AG20443 (cell line): ENCODE results near the gene DEXI.
"Not testable (repeated sequence)": the region's sequence is repeated elsewhere in the genome, so short reads cannot be mapped to it uniquely, and the experiment has no call there.

Source experiments
- DNase-seq: peaks from one replicate; pipeline ENCODE4 v3.0.0; 2012; ENCODE audit warnings: low spot score, mixed read lengths

DEXI gene

DNA sequence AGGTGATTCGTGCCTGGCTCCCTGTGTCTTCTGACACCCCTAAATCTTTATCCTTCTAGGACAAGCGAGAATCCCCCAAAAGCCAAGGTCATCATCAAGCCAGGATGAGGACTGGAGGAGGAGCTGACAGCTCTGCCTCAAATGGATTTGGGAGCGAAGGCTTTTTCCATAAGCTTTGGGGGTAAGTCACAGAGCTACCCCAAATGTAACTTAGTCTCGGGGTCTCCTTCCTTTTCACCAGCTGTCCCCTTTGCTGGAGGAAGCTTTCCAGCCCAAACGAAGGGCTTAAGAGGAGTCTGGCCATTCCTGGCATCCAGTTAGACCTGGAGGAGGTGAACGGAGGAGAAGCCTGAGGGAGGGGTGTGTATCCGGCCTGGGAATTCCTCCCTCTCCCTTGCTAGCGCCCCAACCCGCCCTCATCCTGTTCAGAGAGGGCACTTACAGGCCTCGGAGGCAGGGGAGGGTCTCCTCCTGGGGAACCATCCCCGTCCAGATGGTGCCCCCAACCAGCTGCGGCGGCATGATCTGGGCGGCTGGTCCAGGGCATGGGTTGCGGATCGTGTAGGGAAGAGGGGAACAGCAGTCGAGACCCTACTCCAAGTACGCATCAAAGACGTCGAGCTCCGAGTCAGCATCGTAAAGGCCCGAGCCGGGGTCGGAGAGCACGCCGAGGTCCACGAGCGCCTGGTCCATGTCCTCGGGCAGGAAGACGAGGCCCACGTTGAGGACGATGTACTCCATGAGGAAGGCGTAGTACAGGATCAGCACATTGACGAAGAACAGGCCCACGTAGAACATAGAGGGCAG, 938 bp downstream of the DEXI start:
- DNase-seq, result no peak

DNA sequence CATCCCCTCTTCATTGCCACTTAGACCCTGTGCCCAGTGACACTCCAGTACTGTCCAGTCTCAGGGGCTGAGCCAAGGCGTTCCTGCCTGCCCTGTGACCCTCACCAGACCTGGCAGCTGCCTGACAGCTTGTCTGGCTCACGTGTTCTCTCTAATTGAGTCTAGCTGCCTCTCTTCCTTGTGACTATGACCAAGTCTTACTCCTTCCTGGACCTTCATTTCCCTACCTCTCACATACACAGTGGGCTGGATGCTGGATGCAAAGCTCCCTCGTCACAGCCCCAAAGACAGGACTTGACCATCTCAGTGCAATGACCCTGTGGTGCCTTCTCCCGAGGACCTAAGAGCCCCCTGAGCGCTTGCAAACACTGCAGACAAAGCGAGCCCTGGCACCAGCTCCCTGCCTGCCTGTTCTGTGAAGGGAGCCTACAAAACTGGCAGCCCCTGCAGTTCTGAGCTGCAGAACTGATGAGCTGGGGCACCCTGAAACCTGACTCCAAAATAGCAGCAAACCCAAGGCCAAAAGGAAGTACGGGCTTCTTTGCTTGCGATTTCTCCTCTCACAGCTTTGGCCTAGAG, 1.7 kb downstream of the DEXI start:
- no peak for DNase-seq

DNA sequence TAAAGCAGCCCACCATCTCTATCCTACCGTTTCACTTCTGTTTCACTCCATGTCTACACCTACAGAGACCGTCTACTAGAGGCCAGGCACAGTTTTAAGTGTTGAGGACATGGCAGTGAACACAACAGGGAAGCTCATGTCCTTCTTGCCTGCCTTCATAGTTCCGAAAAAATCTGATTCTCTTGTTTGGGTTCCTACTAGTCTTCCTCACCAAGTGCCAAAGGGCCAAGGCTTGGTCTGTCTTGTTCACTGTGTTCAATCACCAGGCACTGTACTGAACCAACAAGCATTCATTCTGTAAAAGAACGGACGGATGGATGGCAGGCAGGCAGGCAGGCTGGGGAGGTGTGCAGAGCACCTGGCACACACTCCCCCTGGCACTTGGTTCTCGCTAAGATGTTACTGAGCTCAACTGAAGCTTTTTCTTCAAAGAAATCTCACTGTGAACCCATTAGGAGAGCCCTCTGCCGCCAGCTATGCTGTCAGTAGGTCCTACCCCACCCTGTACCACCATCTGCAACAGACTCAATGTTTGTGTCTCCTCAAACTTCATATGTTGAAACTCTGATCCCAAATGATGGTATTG, 2.5 kb downstream of the DEXI start:
- DNase-seq, result no peak

DNA sequence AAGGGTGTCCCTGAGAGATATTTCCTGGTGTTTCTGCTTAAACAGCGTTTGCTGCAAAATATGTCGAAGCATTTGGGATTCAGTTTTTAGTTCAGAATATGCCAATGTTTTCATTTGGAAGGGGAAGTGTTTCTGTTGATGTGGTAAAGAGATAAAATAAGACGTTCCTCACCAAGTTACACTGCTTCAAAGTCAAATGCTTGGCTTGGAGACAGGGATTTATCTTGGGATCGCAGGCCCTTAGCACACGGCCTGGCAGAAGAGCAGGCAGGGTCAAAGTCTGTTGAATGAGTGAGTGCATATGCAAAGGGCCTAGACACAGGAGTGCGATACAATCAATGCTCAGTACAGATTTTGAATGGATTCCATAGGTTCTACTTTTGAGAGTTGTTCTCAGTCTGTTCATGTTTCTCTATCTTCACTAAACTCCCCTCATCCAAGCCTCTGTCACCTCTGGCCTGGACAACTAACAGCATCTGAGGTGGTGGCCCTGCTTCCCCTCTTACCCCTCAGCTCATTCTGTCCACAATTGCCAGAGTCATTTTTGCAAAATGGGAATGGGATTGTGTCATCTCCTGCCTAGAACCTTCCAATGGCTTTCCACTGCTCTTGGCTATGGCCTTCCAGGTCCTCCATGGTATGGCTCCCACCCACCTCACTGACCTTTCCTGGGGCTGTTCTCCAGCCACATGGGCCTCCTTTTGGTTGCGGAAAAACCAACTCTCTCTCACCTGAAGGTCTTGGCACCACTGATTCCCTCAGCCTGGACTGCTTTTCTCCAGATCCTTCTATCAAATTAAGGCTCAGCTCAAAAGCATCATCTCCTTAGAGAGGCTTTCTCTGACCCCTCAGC, 3.2 kb downstream of the DEXI start:
- DNase-seq, result no peak

DNA sequence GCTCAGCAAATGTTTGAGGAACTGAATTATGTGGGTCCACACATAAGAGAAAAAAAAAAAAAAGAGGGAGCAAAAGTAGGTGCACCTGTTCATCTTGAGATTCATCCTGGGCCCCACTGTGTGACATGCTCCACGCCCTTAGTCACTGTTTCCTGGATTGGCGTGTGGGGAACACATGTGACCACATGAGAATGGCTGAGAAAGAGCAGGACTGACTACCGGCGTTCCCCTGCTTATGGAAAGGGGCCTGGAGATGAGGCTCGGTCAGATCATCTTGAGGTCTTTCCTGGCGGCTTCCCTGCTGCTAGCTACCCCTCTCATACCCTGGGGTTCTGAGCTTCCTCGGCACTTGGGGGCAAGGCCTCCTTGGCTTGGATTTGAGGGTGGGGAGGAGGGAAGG, 3.9 kb downstream of the DEXI start:
- no peak for DNase-seq

DNA sequence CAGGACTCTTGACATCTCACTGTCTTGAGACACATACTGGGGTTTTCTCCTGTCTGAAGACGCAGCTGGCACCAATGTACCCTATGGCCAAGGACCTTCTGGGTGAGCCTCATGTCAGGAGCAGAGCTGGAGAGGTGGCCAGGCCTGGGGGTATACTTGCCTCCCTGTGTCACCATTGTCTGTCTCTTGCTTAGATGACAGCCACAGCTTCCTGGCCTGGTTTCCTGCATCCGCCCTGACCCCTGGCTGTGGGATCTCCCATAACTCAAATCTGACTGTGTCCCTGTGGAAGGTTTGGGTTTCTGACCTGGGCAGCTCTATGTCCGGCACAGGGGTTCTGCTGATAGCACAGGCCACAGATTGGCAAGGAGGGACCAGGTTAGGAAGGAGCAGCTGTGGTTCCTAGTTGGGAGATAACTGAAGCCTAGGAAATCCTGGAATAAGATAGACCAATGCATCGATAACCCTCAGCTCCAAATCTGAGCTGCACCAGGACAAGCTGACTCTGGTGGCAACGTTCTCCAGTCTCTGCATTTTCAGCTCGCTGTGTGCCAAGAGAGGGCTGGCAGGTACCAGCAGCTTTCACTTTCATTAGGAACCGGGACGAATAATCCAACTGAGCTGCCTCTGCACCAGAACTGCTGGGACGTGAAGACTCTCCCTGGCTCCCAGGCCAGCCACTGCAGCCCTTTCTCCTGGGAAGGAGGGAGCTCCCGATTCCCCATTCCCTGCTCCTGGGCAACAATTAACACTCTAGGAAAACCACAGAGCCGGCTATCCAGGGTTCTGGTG, 5.0 kb downstream of the DEXI start:
- no peak for DNase-seq

DNA sequence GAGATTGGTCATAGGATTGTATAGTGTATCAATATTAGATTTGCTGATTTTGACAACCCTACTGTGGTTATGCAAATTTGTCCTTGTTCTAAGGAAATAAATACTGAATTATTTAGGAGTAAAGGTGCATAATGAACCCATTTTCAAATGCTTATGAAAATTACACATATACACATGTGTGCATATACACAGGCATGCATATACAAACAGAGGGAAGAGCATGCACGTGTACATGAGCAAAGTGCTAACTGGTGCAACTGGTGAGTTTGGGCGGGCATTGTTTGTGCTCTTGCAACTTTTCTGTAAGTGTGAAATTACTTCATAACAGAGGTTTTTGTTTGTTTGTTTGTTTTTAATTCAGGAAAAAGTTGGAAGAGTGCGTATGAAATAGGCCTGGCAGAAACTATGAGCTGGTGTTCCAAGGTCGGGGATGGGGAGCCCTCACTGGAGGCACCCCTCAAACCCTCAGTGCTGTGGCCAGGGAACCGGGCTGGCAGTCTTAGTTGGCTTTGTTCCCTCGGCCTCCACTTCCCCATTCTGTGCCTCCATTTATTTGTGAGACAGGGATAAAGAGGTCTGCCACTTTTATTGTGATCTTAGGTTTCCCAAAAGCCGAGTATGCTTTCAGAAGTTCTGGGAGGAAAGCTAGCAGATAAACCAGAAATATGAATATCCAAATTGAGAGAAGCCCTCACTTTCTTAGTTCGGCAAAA, 5.8 kb downstream of the DEXI start:
- DNase-seq, result no peak

DNA sequence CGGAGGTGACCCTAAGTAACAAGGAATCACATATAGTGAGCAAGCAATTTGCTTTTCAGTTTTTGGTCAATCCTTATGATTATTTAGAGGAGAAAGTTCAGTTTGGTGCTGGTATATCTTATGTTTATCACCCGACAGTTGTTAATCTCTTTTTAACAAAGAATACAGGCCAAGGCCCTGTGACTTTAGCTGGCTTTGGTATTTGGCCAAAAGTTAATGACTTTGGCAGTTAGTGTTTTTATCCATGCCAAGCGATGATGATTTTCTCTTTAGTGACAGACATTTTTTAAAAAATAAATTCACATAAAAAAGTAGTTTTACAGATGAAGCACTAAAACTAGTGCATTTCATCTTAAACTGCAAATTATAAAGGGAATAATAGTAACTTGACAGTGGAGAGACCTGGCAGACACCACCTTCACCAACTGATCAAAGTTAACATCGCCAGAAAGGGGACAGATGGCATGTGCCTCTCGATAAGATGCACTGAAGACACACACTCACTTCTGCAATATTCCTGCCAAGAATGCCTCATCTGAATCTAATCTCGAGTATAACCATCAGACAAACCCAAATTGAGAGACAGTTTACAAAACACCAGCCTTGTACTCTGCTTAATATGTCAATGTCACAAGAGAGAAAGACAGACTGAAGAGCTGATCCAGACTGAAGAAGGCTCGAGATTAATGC, 6.9 kb downstream of the DEXI start:
- no peak for DNase-seq

DNA sequence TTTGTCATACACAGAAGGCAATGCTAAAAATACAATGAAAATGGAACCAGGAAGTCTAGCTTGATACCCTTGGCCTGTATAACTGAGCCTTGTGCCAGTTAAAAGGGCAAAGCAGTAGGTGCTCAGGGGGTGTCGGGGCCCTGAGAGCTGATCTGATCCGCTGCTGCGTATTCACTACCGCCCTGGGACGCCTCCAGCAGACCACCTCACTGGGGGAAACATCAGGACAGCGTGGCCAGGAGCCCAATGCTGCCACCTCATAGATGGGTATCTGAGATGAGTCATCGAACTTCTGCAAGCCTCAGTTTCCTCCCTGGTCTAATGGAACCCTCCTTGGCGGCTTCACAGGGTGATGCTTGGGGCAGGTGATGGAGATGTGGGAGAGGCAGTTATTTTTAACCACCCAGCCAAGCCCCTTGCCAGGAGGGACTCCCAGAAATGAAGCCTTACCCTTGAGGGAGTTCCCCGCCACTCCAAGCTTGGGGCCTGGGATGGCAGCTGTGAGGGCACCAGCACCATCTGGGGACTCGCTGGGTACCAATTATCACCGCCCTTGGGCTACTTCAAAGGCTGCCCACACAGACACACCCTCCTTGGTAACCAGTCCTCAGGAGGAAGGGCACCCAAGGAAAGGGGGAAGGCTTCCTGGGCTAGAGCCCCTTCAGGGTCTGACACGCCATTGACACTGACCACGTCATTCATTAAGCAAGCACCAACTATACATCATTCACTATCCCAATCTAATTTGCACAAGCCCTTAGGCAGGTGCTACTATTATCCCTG, 7.8 kb downstream of the DEXI start:
- DNase-seq, result no peak

DNA sequence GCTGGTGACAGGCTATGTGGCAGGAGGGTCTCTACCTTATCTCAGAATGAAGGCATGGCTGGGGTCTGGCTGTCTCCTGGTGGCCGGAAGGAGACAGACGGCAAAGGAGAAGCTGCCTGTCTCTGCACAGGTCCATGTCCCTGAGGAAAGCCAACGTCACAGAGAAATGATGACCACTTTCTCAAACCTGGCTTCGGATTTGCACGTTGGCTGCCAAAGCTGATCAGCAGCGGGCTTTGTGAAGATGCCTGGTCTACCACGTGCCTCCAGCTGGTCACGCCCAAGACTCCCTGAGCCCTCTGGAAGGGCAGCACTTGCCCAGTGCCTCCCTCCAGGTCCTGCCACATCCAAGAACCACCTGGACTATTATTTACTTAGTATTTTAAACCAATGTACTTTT, 8.4 kb downstream of the DEXI start:
- DNase-seq, result no peak

DNA sequence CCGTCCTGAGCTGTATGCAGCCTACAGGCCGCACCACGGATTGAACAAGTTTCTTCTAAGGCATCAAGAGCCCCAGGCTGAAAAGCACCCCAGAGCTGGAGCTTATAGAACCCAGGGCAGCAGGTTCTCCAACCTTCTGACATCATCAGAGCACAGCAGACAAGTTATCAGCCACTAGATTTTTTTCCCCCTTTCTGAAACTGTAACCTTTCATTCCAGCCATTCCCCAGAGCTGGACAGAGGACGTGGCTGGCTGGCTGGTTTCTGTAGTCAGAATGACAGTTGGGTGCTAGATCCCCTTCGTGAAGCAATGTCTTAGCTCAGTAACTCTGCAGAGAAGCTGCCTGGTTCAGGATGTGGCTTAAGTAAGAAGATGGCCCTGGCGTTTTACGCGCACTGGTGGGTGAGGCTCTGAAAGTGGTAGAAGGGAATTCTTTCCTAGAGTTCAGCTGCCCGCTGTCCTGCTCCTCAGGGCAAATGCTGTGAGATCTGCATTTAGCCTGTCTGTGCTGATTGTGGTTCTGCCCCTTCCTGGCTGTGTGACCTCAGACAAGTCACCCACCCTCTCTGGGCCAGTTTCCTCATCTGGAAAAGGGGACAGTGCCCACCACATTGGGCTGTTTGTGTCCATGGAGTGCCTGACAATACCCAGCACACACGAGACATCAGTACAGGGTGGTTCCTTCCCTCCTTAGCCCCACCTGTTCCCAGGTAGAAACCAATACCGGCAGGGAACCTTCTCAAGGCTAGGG, 9.1 kb downstream of the DEXI start:
- no peak for DNase-seq

DNA sequence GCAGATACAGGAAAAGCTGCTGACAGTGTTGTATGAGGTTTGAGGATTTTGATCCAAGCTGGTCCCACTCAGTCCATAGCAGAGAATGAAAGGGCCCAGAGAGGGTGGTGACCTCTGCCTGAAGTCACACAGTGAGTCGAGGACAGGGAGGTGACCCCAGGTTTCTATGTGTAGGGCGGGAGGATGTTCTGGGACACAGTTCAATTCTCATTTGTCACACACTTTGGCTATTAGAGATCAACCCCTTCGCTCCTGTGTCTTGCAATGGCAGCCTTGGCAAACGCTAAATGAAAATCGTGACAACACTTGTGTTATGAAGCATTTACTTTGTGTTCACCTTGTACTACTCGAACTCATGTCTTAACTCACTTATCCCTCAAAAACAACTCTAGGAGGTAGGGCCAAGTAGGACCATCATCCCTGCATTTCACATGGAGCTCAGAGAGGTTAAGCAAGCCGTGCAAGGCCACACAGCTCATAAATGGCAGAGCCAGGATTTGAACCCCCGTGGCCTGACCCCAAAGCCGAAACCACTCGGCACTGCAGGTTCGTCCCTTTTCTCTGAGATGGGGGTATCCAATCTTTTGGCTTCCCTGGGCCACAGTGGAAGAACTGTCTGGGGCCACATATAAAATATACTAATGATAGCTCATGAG, 10.2 kb downstream of the DEXI start:
- DNase-seq, result no peak

DNA sequence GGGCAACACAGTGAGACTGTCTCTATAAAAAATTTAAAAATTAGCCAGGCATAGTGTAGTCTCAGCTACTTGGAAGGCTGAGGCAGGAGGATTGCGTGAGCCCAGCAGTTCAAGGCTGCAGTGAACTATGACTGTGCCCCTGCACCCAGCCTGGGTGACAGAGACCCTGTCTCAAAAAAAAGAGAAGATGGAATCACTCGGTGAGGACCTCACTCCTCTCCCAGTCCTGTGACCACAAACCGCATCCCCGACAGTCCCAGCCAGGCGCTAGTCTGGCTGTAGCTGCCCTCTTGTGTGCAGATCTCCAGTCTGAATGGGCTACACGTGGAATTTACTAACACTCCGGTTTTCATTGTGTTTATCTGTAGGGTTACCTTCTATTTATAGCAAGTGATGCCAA, 11.1 kb downstream of the DEXI start:
- no peak for DNase-seq

DNA sequence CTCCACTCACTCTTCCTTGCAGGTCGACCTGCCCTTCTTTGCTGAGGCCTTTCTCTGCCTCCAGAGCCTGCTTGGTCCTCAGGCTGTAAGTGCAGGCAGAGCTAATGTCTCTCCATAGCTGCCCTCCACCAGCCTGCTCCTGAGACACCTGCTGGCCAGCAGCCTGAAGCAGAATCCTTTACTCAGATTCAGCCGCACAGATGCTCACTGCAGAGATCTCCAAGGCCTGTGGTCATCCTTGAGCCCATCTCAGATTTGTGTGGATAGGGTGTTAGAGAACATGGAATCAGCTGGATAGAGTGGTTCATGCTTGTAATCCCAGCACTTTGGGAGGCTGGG, 11.5 kb downstream of the DEXI start:
- no peak for DNase-seq

DNA sequence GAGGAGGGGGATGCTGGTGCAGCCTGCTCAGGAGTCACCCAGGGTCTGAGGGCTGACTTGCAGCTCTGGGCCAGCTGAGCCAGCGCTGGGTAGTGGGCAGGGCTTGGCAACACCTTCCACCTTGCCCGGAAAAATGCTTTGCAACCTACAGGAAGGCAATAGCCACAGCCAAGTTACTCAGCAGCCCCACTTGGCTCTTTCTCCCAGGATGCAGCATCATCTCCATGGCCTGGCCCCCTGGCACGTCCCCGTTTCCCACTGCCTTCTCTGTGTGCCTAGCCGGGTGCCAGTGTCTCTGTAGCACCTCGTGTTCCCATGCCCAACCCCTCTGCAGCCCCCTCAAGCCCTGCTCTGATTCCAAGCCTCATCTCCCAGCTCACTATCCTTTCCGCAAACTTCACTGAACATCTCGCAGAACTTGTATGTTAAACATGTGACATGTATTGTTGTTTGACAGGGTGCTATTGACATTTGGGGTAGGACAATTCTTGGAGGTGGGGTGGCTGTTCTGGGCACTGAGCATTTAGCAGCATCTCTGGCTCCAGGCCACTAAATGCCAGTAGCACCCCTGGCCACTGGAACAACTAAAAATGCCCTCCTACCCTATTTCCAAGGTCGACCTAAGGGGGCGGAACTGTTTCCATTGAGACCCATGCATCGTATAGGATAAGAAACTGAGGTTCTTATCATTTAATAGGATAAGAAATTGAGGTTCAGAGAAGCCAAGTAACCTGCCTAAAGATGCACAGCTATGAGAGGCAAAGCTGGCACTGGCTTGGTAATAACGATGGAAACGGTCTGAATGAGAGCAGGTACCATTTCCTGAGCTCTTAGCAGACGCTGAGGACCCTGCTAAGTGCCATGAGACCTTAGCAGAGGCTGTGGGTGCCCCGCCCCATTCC, 12.2 kb downstream of the DEXI start:
- no peak for DNase-seq

DNA sequence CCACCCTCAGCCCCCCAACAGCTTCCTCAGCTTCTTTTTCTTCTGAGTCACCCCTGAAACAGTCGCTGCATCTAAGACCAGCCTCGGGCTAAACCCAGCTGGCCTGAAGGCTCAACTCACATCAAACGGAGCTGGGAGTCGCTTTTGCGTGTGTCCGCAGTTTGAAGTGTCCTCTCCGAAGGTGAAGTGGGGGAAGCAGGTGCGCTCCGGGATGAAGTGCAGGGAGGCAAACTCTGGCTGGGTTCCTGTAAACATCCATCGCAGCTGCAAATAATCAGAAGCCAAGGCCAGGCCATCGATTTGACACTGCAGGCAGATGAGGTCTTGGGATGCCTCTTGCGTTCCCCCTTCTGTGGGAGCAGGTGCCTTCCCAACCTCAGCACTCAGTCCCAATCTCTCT, 13.2 kb downstream of the DEXI start:
- not testable (repeated sequence) for DNase-seq

DNA sequence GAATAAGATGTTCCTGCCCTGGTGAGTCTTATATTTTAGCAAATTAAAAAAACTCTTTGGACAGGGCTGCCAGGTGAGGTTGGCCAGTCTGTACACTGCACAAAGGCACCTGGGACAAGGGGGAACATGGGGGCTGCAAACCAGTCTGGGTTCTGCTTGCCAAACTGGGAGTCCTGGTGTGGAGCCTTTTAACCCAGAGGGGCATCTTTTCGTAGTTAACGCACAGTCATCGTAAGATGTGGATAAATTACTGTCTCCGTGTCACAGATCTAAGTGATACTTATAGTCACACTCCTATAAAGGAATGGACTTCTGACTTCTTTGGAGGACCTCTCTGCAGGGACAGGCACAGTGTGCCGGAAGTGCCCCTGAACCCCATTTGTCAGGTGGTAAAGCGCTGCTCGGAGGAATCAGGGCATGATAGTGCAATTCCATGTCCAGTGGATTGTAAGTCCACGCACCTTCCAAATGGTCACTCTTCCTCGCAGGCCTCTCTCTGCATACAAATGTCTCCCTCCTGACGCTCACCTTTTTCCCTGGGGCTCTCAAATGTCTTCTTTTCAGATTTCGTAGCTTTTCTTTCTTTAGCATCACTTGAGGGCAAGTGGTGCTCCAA, 14.7 kb downstream of the DEXI start:
- DNase-seq, result no peak
